ENCODE data around the gene EHF.

The EHF gene

GRCh38 chr11:34601085-34601444 is 19.8 kb upstream of the EHF start:
- H3K4me3 ChIP-seq (ENCODE audit: low read depth, low read length), result no peak overlapping the region
- no peak for TF ChIP-seq CTCF (IDR thresholded peaks at IDR 0.05; ENCODE audit: control insufficient read depth, extremely low read depth, insufficient read depth)
- no peak for DNase-seq (ENCODE audit: low read depth)

GRCh38 chr11:34601609-34602008 is 19.3 kb upstream of the EHF start:
- no peak for TF ChIP-seq CTCF (IDR thresholded peaks at IDR 0.05; ENCODE audit: control insufficient read depth, extremely low read depth, insufficient read depth)
- H3K4me3 ChIP-seq (ENCODE audit: low read depth, low read length), result no peak overlapping the region
- DNase-seq (ENCODE audit: low read depth), result no peak

GRCh38 chr11:34602245-34602644 is 18.6 kb upstream of the EHF start:
- peak; percentile 61 for DNase-seq (ENCODE audit: low read depth)
- no peak overlapping the region for H3K4me3 ChIP-seq (ENCODE audit: low read depth, low read length)
- TF ChIP-seq CTCF (IDR thresholded peaks at IDR 0.05; ENCODE audit: control insufficient read depth, extremely low read depth, insufficient read depth), result no peak; the same call in 1 of the 2 replicates

GRCh38 chr11:34603129-34604001 is 17.5 kb upstream of the EHF start:
- no peak for DNase-seq (ENCODE audit: low read depth)
- H3K4me3 ChIP-seq (ENCODE audit: low read depth, low read length), result no peak overlapping the region
- TF ChIP-seq CTCF (IDR thresholded peaks at IDR 0.05; ENCODE audit: control insufficient read depth, extremely low read depth, insufficient read depth), result no peak

- no peak overlapping the region for H3K4me3 ChIP-seq (ENCODE audit: low read depth, low read length)
- TF ChIP-seq CTCF (IDR thresholded peaks at IDR 0.05; ENCODE audit: control insufficient read depth, extremely low read depth, insufficient read depth), result no peak
- DNase-seq (ENCODE audit: low read depth), result no peak
These were observed 16.7 kb upstream of the EHF start for GRCh38 chr11:34604145-34604544.

GRCh38 chr11:34604911-34605310 is 16.0 kb upstream of the EHF start:
- H3K4me3 ChIP-seq (ENCODE audit: low read depth, low read length), result no peak overlapping the region
- no peak for TF ChIP-seq CTCF (IDR thresholded peaks at IDR 0.05; ENCODE audit: control insufficient read depth, extremely low read depth, insufficient read depth)
- DNase-seq (ENCODE audit: low read depth), result no peak

All from LNCaP clone FGC (cell line).